Measurements from ENCODE around the gene CYP20A1. TPM values are rescaled to one million over a fixed set of nuclear protein-coding genes. Genes with fewer than 3 reads are reported as not detected.
"Not testable (repeated sequence)": the region's sequence is repeated elsewhere in the genome, so short reads cannot be mapped to it uniquely, and the experiment has no call there.

CYP20A1 gene
- total RNA-seq, 1 experiment from 2014 or later = 15.0 TPM

DNA sequence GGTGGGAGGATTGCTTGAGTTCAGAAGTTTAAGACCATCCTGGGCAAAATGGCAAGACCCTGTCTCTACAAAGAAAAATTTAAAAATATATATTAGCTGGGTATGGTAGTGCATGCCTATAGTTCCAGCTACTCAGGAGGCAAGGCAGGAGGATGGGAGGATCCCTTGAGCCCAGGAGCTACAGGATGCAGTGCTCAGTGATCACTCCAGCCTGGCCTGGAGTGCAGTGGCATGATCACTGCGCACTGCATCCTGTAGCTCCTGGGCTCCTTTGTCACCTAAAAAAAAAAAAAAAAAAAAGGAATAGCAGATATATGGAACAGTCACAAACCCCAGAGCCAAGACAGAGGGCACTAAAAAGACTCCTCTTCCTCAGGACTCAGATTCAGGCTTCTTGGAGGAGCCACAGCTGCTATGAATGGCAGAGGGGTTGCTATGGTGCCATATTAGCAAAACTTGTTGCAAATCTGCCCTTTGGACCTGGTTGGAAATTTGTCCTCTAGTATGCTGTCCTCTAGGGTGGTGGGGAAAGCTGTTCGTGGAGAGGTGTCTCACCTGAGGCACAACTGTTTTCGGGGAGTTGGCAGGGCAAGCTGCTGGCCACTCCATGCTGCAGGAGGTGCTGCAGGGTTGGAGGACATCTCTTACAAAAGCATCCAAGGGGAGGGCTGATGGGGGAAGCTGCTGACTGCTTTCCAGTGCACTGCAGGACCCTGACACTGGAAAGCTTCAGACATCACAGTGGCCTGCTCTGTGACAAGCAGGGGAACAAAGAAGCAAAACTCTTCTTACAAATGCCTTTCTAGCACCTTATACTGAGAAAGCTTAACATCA, 22.7 kb downstream of the CYP20A1 start:
- no peak for DNase-seq (ENCODE audit: low spot score)
- in situ Hi-C loops (cut with HindIII; ENCODE audit: low sequenced_read_pairs) = no loop called here

DNA sequence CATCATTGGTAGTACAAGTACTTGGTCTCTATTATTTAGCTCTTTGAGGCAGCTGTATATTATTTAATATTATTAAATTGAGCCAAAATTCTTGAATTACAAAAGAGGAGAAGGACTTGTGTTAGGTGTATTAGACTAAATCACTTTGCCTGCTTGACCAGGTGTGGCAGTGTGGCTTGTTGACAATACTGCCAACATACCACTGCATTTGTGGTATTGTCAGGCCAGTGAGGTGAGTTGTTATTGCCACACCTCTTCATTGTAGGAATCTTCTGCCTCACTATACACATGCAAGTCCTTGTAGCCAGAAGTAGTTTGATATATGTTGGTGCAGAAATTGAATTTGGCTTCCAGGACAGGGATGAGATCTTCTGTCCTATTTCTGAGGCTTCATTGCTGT, 40.5 kb downstream of the CYP20A1 start:
- DNase-seq (ENCODE audit: low spot score) = no peak

GRCh38 chr2:203280428-203281064, 41.7 kb downstream of the CYP20A1 start:
- no peak for DNase-seq (ENCODE audit: low spot score)

More for the DNA sequence above, 40.5 kb downstream of the CYP20A1 start:
- in situ Hi-C loops (cut with HindIII; ENCODE audit: low sequenced_read_pairs) = no loop called here

GRCh38 chr2:203282101-203282500, 43.3 kb downstream of the CYP20A1 start:
- DNase-seq (ENCODE audit: low spot score) = no peak
- in situ Hi-C loops (cut with HindIII; ENCODE audit: low sequenced_read_pairs) = no loop called here

More at GRCh38 chr2:203280428-203281064, 41.7 kb downstream of the CYP20A1 start:
- in situ Hi-C loops (cut with HindIII; ENCODE audit: low sequenced_read_pairs) = no loop called here

GRCh38 chr2:203286532-203286931, 47.7 kb downstream of the CYP20A1 start:
- in situ Hi-C loops (cut with HindIII; ENCODE audit: low sequenced_read_pairs) = no loop called here
- no peak for DNase-seq (ENCODE audit: low spot score)

- DNase-seq (ENCODE audit: low spot score) = no peak
- in situ Hi-C loops (cut with HindIII; ENCODE audit: low sequenced_read_pairs) = no loop called here
Measured at GRCh38 chr2:203301667-203302066, 62.8 kb downstream of the CYP20A1 start.

- in situ Hi-C loops (cut with HindIII; ENCODE audit: low sequenced_read_pairs); DNase-seq (ENCODE audit: low spot score): not testable (repeated sequence)
Measured at GRCh38 chr2:203302586-203302985, 63.8 kb downstream of the CYP20A1 start.

- DNase-seq (ENCODE audit: low spot score) = no peak
- in situ Hi-C loops (cut with HindIII; ENCODE audit: low sequenced_read_pairs) = no loop called here
Measured at GRCh38 chr2:203310688-203311436, 72.0 kb downstream of the CYP20A1 start.

- in situ Hi-C loops (cut with HindIII; ENCODE audit: low sequenced_read_pairs) = no loop called here
Measured at GRCh38 chr2:203326356-203326755, 87.5 kb downstream of the CYP20A1 start.

DNA sequence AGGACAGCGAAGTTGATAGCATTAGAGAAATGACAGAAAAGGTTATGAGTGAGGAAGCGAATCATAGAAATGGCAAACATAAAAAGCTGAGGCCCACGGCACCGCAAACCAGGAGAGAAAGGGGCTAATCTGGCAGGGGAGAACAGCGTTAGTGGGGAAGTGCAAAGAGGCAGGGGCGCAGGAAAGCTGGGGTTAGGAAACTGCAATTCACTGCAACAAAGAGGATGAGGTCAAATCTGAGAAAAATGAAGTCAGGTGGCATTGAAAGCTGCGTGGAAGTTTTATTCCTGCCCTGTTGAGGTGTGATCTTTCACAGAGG, 88.7 kb downstream of the CYP20A1 start:
- in situ Hi-C loops (cut with HindIII; ENCODE audit: low sequenced_read_pairs) = no loop called here
- DNase-seq (ENCODE audit: low spot score) = no peak

More at GRCh38 chr2:203326356-203326755, 87.5 kb downstream of the CYP20A1 start:
- DNase-seq (ENCODE audit: low spot score) = no peak

GRCh38 chr2:203327901-203328759, 89.3 kb downstream of the CYP20A1 start, which contains the start of gene ABI2:
ABI2 (plus strand) TSS chr2:203328394; CDS start chr2:203328515, 121 bp downstream.
- peak; percentile 83 for DNase-seq (ENCODE audit: low spot score)
- in situ Hi-C loops (cut with HindIII; ENCODE audit: low sequenced_read_pairs) = no loop called here

DNA sequence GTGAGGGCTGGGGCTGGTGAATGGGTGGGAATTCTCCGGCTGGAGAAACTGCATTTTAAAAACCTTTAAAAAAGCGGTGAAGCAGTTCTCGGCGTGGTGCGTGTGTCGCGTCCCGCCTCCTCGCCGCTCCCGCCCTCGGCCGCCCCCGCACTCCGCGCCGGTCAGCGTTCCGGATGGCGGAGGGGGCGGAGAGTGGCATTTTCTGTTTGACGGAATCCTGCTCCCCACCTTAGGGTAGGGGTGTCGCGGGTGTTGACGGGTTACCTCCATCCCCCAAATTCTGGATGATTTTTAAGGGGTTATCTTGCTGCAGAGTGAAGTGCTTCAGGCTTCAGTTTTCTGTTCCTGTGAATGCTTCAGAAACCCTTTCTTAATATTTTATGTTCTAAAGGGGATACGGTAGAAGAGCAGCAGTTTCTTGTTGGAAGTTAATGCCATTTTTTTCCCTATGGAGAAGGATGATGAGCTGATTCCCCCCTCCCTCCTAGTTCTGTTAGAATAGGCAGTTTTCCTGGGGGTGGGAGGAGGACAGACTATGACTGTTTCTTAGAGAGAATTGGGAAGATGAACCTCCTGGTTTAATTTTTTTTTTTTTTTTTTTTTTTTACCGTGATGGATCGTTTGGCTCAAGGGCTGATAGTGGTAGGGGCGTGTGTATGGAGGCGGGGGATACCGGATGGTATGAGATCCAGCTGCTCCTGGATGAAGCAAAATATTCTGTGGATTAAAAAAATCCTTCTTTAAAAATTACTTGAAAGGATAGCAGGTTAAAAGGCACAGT, 90.1 kb downstream of the CYP20A1 start:
- in situ Hi-C loops (cut with HindIII; ENCODE audit: low sequenced_read_pairs) = no loop called here
- peak; percentile 46 for DNase-seq (ENCODE audit: low spot score)

DNA sequence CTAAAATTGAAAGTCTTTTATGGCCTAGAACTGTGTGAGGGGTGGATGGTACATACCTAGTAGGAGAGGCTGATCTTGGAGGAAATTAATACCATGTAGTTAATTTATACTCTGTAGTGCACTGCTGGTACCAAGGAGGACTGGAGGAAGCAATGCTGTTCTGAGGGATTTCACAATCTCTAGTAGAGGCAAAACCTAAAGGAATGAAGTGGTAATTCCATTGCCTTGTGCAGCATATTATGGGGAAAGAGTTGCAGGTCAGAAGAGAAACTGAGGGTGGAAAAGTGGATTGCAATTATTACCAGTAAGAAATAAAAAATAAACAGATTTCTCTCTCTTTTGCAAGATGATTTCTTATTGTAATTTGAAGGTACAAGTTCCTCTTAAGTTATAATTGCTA, 91.6 kb downstream of the CYP20A1 start:
- in situ Hi-C loops (cut with HindIII; ENCODE audit: low sequenced_read_pairs) = no loop called here
- DNase-seq (ENCODE audit: low spot score) = peak; percentile 20

DNA sequence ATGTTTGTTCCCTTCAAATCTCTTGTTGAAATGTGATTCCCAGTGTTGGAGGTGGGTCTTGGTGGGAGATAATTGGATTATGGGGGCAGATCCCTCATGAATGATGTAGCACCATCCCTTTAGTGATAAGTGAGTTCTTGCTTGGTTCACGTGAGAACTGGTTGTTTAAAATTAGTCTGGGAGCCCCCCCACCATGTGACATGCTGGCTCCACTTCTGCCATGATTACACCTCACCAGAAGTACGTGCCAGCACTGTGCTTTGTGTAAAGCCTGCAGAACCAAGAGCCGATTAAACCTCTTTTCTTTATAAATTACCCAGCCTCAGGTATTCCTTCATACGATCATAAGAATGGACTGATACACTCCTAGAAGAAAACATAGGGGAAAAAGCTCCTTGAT, 99.5 kb downstream of the CYP20A1 start:
- DNase-seq (ENCODE audit: low spot score) = peak; percentile 35
- in situ Hi-C loops (cut with HindIII; ENCODE audit: low sequenced_read_pairs) = no loop called here

GRCh38 chr2:203340791-203341487, 102.1 kb downstream of the CYP20A1 start:
- no peak for DNase-seq (ENCODE audit: low spot score)
- in situ Hi-C loops (cut with HindIII; ENCODE audit: low sequenced_read_pairs) = no loop called here

DNA sequence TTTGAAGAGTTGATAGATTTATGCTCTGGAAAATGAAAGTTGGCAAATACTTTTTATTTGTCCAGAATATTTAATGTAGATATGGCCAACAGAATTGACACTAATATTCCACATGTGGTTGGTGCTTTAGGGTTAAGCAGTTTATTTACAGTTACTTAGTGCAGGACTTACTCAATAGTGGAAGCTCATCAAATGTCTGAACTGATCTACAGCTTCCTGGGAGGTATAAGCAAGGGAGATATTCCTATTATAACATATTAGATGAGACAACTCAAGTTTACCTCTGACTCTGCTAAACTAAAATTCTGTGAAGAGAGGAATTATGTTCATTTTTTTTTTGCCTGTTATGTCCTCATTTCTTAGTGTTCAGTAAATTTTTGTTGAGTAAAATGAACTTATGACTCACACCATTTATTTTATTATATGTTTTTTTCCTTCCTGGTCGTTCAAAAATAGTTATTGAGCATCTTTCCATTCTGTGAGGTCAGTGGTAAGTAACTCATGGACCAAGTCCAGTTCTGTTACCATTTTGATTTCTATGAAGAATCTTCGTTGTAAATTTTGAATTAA, 103.0 kb downstream of the CYP20A1 start:
- no peak for DNase-seq (ENCODE audit: low spot score)
- in situ Hi-C loops (cut with HindIII; ENCODE audit: low sequenced_read_pairs) = no loop called here

- DNase-seq (ENCODE audit: low spot score); in situ Hi-C loops (cut with HindIII; ENCODE audit: low sequenced_read_pairs): not testable (repeated sequence)
Measured at GRCh38 chr2:203342374-203342773, 103.6 kb downstream of the CYP20A1 start.

All from G401 (cell line).